Activated CD8-positive, alpha-beta T cell treated with anti-CD3 and anti-CD28 coated beads for 36 hours (primary cell): ENCODE measurements around the gene LGR6. TPM values are rescaled to one million over a fixed set of nuclear protein-coding genes. Genes with fewer than 3 reads are reported as not detected.
A peak's percentile ranks its signal among the peaks of the same experiment; 100 is the strongest.

Experiments
- ATAC-seq: fragments of 200-7000 bp; cut with Tn5 transposase; one replicate; pipeline ENCODE4 v1.10.0; 2021; ENCODE audit warnings: mild to moderate bottlenecking, moderate library complexity
- CTCF ChIA-PET: fragments of 350-600 bp; sonication (Branson Sonifier 250); formaldehyde crosslinking; loops from one replicate; lab custom pipeline; 2021; ENCODE audit warnings: antibody characterized with exemption; lab: Charles Lee
- POLR2A ChIA-PET: fragments of 350-600 bp; sonication (Branson Sonifier 250); formaldehyde crosslinking; loops from one replicate; lab custom pipeline; 2021; ENCODE audit warnings: antibody characterized with exemption; lab: Charles Lee
- DNase-seq: peaks from one replicate; pipeline ENCODE4 v3.0.0-alpha.2; 2020
- H3K27ac Mint-ChIP-seq: one replicate; pipeline ENCODE4 v1.8.0; 2021; ENCODE audit warnings: mild to moderate bottlenecking, mixed read lengths
- H3K27me3 Mint-ChIP-seq: one replicate; pipeline ENCODE4 v1.8.0; 2021; ENCODE audit warnings: mixed read lengths
- H3K36me3 Mint-ChIP-seq: one replicate; pipeline ENCODE4 v1.8.0; 2021; ENCODE audit warnings: low read depth, mixed read lengths
- H3K4me1 Mint-ChIP-seq: one replicate; pipeline ENCODE4 v1.8.0; 2021; ENCODE audit warnings: low read depth, mixed read lengths
- H3K4me3 Mint-ChIP-seq: one replicate; pipeline ENCODE4 v1.8.0; 2021; ENCODE audit warnings: mild to moderate bottlenecking, moderate library complexity, mixed read lengths
- H3K9me3 Mint-ChIP-seq: one replicate; pipeline ENCODE4 v1.8.0; 2021; ENCODE audit warnings: mixed read lengths
- CTCF ChIP-seq: fragments of 200-600 bp; IDR thresholded peaks from one replicate; pipeline ENCODE4 v1.8.0; 2022; ENCODE audit warnings: antibody characterized with exemption, mild to moderate bottlenecking
- intact Hi-C: fragments of 100-400 bp; cut with micrococcal nuclease; formaldehyde crosslinking; loops from one replicate; pipeline ENCODE4 v1.10.0; 2022
- total RNA-seq, 2 experiments: library from RNA; stranded (reverse); gene quantifications; one replicate each; pipeline ENCODE4 v1.2.3, GENCODE V29; 2021

The LGR6 gene
- total RNA-seq, 2 experiments from 2014 or later: 0.34 TPM

- no peak overlapping the region for H3K27ac Mint-ChIP-seq
- H3K4me1 Mint-ChIP-seq: peaks cover 16% of the 10 kb centered on the region
- H3K27me3 Mint-ChIP-seq: no peaks in the 10 kb centered on the region
- no peaks in the 10 kb centered on the region for H3K9me3 Mint-ChIP-seq
- CTCF ChIA-PET: interaction anchor here (1.1 to 1.6 kb wide), 2 partner anchors 31 to 51 kb away, joined by 3 to 5 read pairs; no protein-coding TSS in a partner anchor
- H3K4me3 Mint-ChIP-seq: no peak overlapping the region
- DNase-seq (no peak), ATAC-seq (no peak)
- intact Hi-C loops: loop anchor here (10.0 kb wide), 1 partner anchor 412 kb away; no protein-coding TSS in a partner anchor
- POLR2A ChIA-PET: no interaction called here
- no peaks in the 10 kb centered on the region for H3K36me3 Mint-ChIP-seq
- TF ChIP-seq CTCF: no peak
Measured at GRCh38 chr1:202223121-202223860, 29.7 kb downstream of the LGR6 start.

- H3K9me3 Mint-ChIP-seq: no peaks in the 10 kb centered on the region
- intact Hi-C loops: loop anchor here (10.0 kb wide), 1 partner anchor 410 kb away; no protein-coding TSS in a partner anchor
- no peak overlapping the region for H3K27ac Mint-ChIP-seq
- no peak for TF ChIP-seq CTCF
- H3K27me3 Mint-ChIP-seq: no peaks in the 10 kb centered on the region
- peaks cover 22% of the 10 kb centered on the region for H3K4me1 Mint-ChIP-seq
- DNase-seq (no peak), ATAC-seq (no peak)
- H3K4me3 Mint-ChIP-seq: no peak overlapping the region
- ChIA-PET CTCF (interaction anchor here (1.1 to 2.3 kb wide), 5 partner anchors 13 to 91 kb away, joined by 3 to 10 read pairs (median 5); no protein-coding TSS in a partner anchor), POLR2A (interaction anchor here (0.9 kb wide), 1 partner anchor 35 kb away, joined by 3 read pairs; no protein-coding TSS in a partner anchor)
- no peaks in the 10 kb centered on the region for H3K36me3 Mint-ChIP-seq
Measured at GRCh38 chr1:202224453-202224852, 30.9 kb downstream of the LGR6 start.

- intact Hi-C loops: loop anchor here (10.0 kb wide), 1 partner anchor 410 kb away; no protein-coding TSS in a partner anchor
- Mint-ChIP-seq H3K9me3 (no peaks in the 10 kb centered on the region), H3K4me3 (no peak overlapping the region), H3K36me3 (no peaks in the 10 kb centered on the region), H3K4me1 (peaks cover 22% of the 10 kb centered on the region), H3K27me3 (no peaks in the 10 kb centered on the region), H3K27ac (no peak overlapping the region)
- POLR2A ChIA-PET: interaction anchor here (0.5 to 0.9 kb wide), 3 partner anchors 19 to 107 kb away, joined by 3 to 4 read pairs (median 3); no protein-coding TSS in a partner anchor
- no peak for DNase-seq
- no peak for ATAC-seq
- CTCF ChIA-PET: interaction anchor here (0.8 to 2.3 kb wide), 9 partner anchors 9 to 90 kb away, joined by 3 to 10 read pairs (median 4); partner anchors contain the start of gene LGR6
- TF ChIP-seq CTCF: no peak
Measured at GRCh38 chr1:202225131-202225530, 31.5 kb downstream of the LGR6 start.

GRCh38 chr1:202227053-202227672, 33.6 kb downstream of the LGR6 start:
- no peaks in the 10 kb centered on the region for H3K36me3 Mint-ChIP-seq
- H3K4me1 Mint-ChIP-seq: peaks cover 17% of the 10 kb centered on the region
- no peak for TF ChIP-seq CTCF
- intact Hi-C loops: loop anchor here (10.0 kb wide), 1 partner anchor 408 kb away; no protein-coding TSS in a partner anchor
- POLR2A ChIA-PET: no interaction called here
- CTCF ChIA-PET: interaction anchor here (0.9 to 1.0 kb wide), 2 partner anchors 10 to 38 kb away, joined by 3 to 4 read pairs; no protein-coding TSS in a partner anchor
- ATAC-seq (peak; percentile 69), DNase-seq (no peak)
- no peak overlapping the region for H3K4me3 Mint-ChIP-seq
- H3K27ac Mint-ChIP-seq: no peak overlapping the region
- H3K27me3 Mint-ChIP-seq: no peaks in the 10 kb centered on the region
- no peaks in the 10 kb centered on the region for H3K9me3 Mint-ChIP-seq
